GM18499 (cell line): ENCODE results near the gene CDK4.

ENCODE experiments used
- ATAC-seq: cut with Tn5 transposase; IDR thresholded peaks from one replicate; pipeline ENCODE4 v1.9.1; 2021; ENCODE audit warnings: moderate number of reproducible peaks; ENCODE audit not compliant: insufficient read depth, unreplicated experiment

CDK4 gene

DNA sequence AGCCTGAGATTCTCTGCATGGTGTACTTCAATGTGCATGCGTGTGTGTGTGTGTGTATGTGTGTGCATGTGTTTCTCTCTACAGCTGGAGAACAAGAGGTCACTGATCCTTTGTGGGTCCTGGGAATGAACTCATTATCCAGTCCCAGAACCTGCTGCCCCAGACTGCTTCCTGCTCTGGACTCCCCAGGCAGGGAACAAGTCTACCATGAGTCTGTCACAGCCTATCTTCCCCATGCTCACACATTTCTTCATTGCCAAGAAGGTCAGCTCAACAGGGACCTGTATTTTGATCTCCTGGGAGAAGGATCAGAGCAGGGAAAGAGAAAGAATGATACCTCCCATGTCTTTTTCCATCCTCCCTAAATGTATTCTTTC lies 10.7 kb downstream of the CDK4 start:
- no peak for ATAC-seq

DNA sequence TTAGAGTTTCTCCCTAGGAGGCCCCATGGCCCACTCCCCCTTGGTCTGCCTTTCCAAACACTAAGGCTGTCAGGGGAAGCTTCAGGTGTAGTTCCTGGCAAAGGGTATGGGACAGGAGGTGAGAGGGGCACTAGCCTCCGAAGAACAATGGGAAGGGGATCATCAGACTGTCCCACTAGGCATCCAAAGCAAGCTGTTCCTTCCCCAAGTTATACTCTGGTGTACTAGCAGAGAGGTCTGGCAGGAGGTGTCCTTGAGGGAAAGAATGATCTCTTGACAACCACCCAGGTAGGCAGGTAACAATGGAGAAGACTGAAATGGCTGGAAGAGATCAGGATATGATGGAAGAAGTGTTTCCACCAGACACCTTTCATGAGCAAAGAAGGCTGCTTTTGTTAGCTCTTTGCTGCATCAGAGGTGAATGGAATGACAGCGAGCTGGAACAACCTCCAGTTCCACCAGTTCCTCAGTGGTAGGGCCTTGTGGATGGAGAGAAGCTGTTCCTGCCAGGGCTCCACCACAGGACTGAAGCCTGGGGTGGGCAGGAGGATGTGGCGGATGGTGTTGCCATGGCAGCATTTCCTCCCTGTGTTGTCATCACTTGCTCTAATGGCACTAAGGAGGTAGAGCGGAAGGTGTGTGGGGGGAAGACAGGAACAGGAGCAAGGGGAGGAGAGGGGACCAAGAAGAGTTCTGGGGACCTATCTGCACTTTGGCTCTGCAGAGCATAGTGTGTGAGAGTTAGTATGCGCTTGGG lies 11.3 kb downstream of the CDK4 start:
- ATAC-seq: peak; percentile 39

DNA sequence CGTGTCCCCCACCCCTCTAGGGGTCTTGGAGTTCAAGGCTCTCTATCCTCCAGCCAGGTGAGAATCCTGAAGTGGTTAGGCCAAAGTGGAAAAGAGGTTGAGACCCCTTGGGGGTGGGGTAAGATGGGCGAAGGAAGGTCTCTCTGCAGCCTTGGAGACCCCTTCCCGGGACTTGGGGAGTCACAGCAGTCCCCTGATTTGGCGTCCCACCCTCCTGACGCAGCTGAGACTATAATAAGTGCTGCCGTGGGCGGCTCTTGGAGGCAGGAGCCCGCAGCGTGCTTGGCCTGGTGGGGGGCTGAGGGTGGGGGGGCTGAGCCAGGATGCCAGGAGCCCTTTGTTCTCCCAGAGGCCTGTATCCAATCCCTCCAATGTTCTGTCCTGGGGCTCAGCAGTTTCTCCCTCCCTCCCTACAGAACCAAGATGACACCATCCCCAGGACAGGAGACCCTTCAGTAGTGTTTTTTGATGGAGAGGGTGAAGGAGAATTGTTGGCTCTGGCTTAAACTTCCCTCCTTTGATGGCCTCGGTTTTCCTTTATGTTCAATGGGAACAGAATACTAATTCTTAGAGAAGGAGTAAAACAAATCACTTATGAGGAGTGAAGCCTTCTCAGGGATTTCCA lies 12.1 kb downstream of the CDK4 start:
- ATAC-seq: no peak

- no peak for ATAC-seq
Measured at GRCh38 chr12:57739387-57739786, 12.7 kb downstream of the CDK4 start.

GRCh38 chr12:57738661-57739237 lies 13.4 kb downstream of the CDK4 start, which contains the start of gene AGAP2:
TSS of gene AGAP2 (minus strand) at chr12:57738742. CDS start at chr12:57738246, 496 bp downstream.
- ATAC-seq: no peak

DNA sequence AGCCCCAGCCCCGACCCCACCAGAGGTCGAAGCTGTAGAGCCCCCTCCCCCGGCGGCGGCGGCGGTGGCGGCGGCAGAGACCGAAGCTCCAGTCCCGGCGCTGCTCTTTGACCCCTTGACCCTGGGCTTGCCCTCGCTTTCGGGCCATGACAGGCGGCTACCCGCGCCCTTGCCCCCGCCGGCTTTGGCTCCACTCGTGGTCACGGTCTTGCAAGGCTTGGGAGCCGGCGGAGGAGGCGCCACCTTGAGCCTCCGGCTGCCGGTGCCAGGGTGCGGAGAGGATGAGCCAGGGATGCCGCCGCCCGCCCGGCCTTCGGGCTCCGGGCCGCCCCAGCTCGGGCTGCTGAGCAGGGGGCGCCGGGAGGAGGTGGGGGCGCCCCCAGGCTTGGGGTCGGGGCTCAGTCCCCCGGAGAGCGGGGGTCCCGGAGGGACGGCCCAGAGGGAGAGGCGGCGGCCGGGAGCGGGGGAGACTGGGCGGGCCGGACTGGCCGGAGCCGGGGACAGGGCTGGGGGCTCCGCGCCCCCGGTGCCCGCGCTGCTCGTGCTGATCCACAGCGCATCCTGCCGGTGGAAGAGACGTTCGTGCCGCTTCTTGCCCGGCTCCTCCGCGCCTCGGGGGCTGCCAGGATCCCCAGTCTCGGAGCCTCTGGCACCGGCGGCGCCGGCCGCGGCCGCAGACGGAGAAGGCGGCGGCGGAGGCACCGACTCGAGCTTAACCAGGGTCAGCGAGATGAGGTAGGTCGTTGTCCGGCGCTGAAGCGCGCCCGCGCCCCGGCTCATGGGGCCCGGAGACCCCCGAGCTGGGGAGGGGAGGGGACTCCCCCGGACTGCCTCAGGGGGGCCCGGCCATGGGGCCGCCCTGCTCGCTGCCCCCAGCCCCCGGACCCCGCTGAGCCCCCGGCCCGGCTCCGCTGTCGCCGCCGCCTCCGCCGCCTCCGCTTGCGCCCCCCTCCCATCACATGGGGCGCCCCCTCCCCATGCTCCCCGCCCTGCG lies 14.3 kb downstream of the CDK4 start:
- ATAC-seq: no peak

DNA sequence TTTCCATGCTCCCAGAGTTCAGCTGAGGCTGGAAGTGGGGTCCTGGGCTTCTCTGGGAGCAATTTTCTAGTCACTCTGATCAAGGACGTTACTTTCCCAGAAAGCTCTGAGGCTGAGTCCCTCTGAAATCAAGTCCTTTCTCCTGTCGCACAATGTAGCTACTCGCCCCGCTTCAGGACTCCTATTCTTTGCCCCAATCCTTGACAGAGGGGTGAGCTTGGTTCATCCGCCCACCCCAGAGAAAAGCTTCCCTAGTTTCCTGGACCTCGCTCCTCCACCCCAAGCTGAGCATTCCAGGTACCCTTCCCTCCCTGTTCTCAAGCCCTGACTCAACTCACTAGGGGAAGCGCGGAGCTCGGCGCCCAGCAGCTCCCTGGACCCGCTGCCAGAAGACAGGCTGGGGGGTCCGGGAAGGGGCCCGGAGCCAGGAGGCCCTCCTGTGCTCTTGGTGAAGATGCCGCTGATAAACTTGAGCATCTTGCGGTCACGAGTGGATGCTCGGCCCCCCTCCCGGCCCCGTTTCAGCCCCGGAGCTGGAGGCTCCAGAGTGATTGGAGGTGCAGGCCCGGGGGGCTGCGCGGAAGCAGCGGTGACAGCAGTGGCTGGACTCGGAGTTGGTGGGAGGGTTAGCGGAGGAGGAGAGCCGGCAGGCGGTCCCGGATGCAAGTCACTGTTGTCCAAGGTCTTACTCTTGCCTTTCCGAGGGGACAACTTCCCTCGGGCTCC lies 15.2 kb downstream of the CDK4 start:
- no peak for ATAC-seq

GRCh38 chr12:57735952-57736740 lies 16.0 kb downstream of the CDK4 start:
- ATAC-seq: no peak

DNA sequence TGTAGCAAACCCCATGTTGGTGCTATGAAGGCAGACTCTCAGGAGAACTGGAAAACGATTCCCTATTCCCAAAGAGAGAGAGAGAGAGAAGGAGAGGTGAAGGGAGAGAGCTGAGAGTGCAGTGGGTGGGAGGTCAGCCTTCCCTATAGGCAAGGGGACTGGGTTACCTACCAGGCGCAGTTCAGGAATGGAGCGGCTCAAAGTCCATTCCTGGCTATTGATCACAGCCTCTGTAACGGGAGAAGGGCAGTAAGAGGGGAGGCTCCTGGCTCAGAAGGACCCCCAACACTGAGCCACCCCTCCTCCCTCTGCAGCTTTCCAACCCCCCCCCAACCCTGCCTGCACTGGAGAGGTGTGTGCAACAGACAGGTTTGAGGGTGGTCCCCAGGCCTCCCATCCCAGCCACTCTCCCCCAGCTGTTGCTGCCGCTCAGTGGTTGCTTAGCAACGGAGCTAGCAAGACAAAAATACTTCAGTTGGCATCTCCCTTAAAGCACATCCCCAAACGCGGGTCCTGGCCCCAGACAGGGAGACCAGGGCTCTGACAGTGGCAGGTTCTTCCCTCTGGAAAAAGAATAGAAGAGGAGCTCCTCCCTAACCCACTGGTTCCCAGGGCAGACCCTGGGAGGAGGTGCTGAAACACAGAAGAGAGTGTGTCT lies 16.8 kb downstream of the CDK4 start:
- ATAC-seq: no peak

- ATAC-seq: no peak
Measured at GRCh38 chr12:57734591-57734990, 17.5 kb downstream of the CDK4 start.

- ATAC-seq: no peak
Measured at GRCh38 chr12:57733928-57734327, 18.2 kb downstream of the CDK4 start.

GRCh38 chr12:57732726-57733593 lies 19.1 kb downstream of the CDK4 start:
- no peak for ATAC-seq

DNA sequence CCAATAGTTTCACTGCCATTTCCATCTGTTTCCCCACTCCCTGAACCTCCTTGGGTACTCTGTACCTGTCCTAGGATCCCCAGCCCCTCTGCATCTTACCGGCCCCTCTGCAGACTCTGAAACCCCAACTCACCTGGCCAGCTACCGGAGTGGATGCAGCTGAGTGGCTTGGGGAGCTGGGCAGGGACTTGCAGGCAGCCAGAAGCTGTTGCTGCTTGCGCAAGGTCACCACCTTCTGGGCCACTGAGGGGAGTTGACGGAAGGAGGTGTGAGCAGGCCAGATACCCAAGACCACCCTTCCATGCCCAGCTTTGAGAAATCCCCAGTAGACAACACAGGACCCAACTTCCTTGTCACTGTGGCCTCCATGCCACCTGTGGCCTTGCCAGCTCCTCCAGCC lies 19.8 kb downstream of the CDK4 start:
- ATAC-seq: no peak

DNA sequence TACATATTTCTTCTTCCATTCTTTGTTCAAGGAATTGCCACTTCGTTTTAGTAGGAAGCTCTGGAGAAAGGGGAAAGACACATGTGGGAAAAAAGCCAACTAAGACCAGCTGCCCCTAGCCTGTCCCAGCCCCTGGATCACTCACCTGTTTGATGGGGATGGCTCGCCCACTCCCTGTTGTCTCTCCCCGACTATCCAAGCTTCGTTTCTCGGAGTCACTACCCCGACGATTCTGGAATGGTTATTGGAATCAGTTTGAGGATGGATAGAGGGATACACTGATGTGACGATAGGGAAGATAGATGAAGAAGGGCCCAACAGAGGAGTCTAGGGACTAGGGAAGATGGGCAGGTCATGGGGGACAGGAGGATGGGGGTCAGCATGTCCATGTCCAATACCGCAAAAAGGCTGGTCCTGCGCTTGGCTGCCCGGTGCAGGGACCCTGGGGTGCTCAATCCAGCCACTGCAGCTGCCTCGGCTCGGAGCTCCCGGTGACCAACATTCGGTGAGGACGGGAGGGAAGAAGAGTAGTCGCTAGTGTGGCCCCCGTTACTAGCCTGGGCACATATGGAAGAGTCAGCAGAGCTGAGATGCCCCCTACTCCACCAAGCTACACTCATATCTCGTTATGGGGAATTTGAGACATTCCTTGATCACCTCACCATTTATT lies 20.6 kb downstream of the CDK4 start:
- ATAC-seq: no peak

DNA sequence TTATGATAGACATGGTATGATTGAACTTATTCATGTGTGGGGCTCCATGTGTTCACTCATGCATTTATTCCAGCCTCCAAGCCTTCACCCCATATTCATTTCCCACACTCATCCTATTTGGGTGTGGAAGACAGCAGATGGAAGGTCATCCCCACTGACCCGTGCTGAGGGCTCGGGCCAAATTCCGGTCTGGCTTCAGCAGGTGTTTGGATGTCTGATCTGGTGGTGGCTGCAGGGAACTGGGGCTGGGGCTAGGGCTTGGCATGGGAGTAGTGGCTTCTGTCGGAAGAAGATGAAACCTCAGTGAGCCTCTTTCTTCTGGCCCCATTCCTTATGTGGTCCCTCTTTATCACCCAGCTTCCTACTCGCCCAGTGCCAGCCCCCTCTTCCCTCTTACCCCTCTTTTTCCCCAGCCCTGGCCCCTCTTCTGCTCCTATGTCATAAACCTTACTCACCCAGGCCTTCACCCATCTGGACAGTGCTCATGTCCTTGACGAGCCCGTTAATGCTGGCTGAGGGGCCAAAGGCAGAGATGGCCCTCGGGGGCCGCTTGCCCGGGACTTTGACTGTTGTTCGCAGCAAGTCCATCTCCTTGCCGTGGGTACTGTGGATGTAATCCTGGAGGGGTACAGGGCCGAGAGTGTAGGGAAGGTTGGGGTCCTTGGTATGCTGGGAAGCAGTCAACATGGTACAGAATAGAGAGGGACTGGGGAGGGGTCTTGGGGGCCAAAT lies 21.6 kb downstream of the CDK4 start:
- ATAC-seq: no peak

- ATAC-seq: no peak
Measured at GRCh38 chr12:57729321-57729844, 22.7 kb downstream of the CDK4 start.
